Head of caudate nucleus (tissue), 42 donors: ENCODE data around the gene AASDH.

Source experiments
- DNase-seq, 42 donors: peaks; one replicate each; pipeline versions ENCODE4 v3.0.0 to v3.0.0-alpha.2; 2020 to 2021; ENCODE audit warnings: mixed read lengths in 7 of 42
- intact Hi-C: fragments of 100-400 bp; cut with DNase I; formaldehyde crosslinking; loops from one replicate; pipeline ENCODE4 v1.15.0; 2022

The AASDH gene

DNA sequence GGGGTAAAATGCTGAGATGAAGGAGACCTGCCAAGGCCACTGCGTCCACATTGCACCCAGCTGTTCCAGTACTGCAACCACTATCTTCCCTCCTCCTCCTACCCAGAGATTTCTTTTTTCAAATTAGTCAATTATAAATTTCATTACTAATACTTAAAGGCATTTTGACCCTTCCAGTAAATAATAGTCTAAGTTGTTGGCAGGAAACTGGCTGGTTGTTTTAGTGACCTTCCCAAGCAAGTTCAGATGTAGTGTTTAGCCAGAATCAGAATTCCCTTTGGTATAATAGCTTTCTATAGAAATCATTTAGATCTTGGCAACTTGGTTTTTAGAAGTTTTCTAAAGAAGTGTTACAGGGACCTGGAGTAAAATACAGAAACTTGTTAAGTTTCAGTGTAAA, 66.0 kb downstream of the AASDH start:
- no peak for DNase-seq
- intact Hi-C loops: no loop called here

DNA sequence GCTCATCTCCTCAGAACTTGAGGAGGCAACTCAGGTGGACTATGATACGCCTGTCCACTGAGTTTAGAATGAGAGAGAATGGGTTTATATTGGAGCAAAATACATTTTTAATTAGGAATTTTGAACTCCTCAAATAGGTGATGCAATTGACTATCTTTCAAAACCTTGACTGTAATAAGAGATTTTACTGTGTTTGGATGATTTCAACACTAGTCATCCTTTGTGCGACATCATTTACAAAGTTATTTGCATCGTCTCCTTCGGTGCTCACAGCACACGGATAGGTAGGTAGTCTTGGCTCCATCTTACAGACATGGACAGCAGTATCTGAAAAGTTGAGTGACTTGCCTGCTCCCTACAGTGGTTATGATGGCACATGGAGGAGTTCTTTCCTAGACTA, 67.0 kb downstream of the AASDH start:
- DNase-seq: no peak
- intact Hi-C loops: no loop called here

DNA sequence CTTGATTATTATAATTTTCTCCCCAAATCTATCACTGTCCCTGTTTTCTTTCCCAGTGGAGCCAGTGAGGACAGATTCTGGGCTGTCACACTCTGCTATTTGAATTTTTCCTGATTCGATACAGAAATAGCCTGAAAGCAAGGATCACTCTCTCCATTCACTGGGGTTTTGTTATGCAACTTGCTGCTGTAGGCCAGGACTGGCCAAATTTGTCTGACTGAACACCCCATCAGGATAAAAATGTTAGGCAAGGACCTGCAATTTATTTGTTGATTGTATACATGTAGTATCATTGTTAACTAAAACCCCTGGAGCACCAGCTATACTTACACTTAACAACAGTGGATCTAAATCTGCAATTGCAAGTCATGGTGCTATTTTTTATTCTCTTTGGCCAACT, 68.7 kb downstream of the AASDH start:
- DNase-seq: no peak
- intact Hi-C loops: no loop called here

DNA sequence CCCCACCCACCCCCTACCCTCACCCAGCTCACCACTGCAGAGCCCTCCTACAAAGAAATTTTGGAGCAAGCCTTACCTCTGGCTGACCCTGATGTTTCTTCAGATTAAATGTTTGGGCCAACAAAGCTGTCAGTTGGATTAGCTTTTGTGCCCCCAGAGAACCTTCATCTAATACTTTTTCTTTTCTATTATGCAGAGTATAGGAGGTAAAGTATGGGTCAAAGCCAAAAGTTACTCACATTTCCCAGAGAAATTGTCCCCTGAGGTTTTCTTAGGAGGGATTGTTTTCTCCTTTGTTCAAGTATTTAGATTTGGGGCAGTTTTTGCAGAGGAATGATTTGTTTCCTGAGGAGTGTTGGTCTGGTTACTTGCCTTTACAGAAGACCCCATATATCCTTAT, 69.5 kb downstream of the AASDH start:
- peak in 1 of 42 donors; percentile 2 for DNase-seq
- intact Hi-C loops: no loop called here

DNA sequence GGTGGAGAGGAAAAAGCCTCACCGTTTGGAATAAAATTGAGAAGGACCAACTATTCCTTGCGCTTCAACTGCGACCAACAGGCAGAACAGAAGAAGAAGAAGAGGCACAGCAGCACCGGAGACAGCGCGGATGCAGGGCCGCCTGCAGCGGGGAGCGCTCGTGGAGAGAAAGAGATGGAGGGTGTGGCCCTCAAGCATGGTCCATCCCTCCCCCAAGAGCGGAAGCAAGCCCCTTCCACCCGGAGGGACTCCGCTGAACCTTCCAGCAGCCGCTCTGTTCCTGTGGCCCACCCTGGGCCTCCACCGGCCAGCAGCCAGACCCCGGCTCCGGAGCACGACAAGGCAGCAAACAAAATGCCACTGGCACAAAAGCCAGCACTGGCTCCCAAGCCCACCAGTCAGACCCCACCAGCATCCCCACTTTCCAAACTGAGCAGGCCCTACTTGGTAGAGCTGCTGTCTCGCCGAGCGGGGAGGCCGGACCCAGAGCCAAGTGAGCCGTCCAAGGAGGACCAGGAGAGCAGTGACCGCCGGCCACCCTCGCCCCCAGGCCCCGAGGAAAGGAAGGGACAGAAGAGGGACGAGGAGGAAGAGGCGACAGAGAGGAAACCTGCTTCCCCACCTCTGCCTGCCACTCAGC, 71.2 kb downstream of the AASDH start:
- intact Hi-C loops: no loop called here
- peak in 1 of 42 donors; percentile 2 for DNase-seq

GRCh38 chr4:56315543-56315942, 71.7 kb downstream of the AASDH start:
- intact Hi-C loops: no loop called here
- DNase-seq: peak in 1 of 42 donors; percentile 25

DNA sequence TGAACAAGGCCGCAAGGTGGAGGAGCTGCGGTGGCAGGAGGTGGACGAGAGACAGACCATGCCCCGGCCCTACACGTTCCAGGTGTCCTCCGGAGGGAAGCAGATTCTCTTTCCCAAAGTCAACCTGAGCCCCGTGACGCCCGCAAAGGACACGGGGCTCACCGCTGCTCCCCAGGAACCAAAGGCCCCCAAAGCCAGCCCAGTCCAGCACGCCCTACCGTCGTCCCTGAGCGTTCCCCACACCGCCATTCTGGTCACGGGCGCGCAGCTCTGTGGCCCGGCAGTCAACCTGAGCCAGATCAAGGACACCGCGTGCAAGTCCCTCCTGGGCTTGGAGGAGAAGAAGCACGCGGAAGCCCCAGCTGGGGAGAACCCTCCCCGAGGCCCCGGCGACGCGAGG, 72.2 kb downstream of the AASDH start:
- intact Hi-C loops: no loop called here
- DNase-seq: peak in 1 of 42 donors; percentile 21

DNA sequence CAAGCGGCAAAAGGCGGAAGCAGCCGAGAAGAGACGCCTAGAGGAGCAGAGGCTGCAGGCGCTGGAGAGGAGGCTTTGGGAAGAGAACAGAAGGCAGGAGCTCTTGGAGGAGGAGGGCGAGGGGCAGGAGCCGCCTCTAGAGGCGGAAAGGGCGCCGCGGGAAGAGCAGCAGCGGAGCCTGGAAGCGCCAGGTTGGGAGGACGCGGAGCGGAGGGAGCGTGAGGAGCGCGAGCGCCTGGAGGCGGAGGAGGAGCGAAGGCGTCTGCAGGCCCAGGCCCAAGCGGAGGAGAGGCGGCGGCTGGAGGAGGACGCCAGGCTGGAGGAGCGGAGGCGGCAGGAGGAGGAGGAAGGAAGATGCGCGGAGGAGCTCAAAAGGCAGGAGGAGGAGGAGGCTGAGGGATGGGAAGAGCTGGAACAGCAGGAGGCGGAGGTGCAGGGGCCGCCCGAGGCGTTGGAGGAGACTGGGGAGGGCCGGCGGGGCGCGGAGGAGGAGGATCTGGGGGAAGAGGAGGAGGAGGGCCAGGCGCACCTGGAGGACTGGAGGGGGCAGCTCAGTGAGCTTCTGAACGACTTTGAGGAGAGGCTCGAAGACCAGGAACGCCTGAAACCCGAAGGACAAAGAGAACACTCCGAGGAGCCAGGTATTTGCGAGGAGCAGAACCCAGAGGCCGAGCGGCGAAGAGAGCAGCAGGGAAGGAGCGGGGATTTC, 72.9 kb downstream of the AASDH start:
- DNase-seq: peak in 1 of 42 donors; percentile 29
- intact Hi-C loops: no loop called here

DNA sequence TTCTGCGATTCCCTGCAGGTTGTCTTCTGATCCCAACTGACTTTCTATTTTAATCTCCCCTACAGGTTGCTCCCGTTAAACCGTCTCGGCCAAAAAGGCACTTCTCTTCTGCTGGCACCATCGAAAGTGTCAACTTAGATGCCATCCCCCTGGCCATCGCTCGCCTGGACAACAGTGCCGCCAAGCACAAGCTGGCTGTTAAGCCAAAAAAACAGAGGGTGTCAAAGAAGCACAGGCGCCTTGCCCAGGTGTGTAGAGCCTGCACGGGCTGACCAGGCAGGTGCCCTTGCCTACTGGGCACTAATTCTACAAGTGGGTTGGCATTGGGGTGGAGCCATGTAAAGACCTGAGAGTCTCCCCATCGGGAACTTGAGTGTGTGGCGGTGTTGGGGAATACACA, 74.2 kb downstream of the AASDH start:
- DNase-seq: peak in 1 of 42 donors; percentile 27
- intact Hi-C loops: no loop called here

GRCh38 chr4:56311299-56311975, 75.9 kb downstream of the AASDH start:
- peak in 1 of 42 donors; percentile 32 for DNase-seq
- intact Hi-C loops: no loop called here

- intact Hi-C loops: no loop called here
These were observed 76.7 kb downstream of the AASDH start for GRCh38 chr4:56310401-56311125.

GRCh38 chr4:56308384-56308783, 78.9 kb downstream of the AASDH start:
- intact Hi-C loops: no loop called here
- no peak for DNase-seq

More at GRCh38 chr4:56310401-56311125, 76.7 kb downstream of the AASDH start:
- peak in 5 of 42 donors; percentile 26 to 45 (median 31) for DNase-seq

GRCh38 chr4:56307423-56307822, 79.9 kb downstream of the AASDH start:
- intact Hi-C loops: no loop called here
- DNase-seq: no peak

GRCh38 chr4:56305390-56305789, 81.9 kb downstream of the AASDH start:
- no peak for DNase-seq
- intact Hi-C loops: no loop called here

GRCh38 chr4:56303921-56304320, 83.4 kb downstream of the AASDH start:
- intact Hi-C loops: no loop called here
- DNase-seq: no peak

DNA sequence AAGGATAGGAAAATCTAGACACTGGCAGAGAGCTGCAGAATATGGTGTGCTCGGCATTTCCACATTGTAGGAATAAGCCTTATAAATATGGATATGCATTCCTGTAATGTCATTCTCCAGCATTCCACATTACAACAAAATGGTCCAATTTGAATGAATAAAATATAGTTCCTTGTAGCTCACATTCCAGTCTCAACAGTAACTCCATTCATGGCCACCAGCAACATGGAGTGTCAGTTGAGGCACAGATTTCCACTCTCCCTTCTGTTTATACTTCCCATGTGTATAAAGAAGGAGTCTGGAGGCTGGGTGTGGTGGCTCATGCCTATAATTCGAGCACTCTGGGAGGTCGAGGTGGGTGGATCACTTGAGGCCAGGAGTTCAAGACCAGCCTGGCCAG, 84.5 kb downstream of the AASDH start:
- DNase-seq: no peak
- intact Hi-C loops: no loop called here

GRCh38 chr4:56301997-56302496, 85.2 kb downstream of the AASDH start:
- intact Hi-C loops: loop anchor here (2.0 kb wide), 1 partner anchor 353 kb away; the partner anchor contains the start of gene CEP135
- DNase-seq: no peak

DNA sequence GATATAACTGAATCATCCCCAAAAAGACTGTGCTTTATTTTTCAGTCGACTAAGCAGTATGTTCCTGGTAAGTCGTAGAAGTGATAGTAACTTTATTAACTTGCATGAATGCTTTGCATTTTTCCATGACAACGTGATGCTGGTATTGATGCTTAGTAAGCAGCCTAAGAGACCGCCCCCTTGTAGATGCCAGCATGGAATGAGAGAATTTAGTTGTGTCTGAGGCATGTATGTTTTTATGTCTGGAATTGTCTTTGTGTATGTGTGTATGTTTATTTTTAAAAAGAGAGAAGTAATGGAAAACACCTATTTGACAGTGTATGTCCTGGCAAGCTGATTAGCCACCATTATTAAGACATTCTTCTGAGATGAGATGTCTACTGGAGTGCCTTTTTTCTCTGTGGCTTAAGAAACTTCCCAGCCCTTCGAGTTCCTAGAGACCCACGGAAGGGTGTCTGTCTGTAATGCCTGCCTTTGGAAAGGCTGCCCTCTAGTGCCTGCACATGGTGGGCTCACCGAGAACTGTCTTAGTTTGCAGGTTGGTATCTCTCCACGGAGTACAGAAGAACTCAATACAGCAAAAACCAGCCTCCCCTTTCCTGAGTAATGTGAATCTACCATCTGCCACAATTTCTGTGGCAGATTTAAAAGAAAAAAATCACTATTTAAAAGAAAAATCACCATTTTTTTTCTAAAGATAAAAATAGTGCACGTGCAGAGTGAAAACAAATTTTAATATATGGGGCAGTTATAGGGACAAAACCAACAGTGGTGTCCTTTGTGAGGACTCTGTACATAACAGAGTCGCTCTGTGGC, 85.9 kb downstream of the AASDH start:
- peak; percentile 58 to 93 (median 80) for DNase-seq
- intact Hi-C loops: loop anchor here (2.0 kb wide), 1 partner anchor 353 kb away; the partner anchor contains the start of gene CEP135
